GM21367 (cell line): Measurements from ENCODE around the gene NDUFC2.
"Not testable (repeated sequence)": the region's sequence is repeated elsewhere in the genome, so short reads cannot be mapped to it uniquely, and the experiment has no call there.

ENCODE experiments used
- ATAC-seq: cut with Tn5 transposase; IDR thresholded peaks from one replicate; pipeline ENCODE4 v1.9.1; 2021; ENCODE audit not compliant: unreplicated experiment

The NDUFC2 gene

GRCh38 chr11:78032090-78032489 lies 47.6 kb downstream of the NDUFC2 start:
- ATAC-seq: no peak

- ATAC-seq: no peak
These were observed 48.0 kb downstream of the NDUFC2 start for GRCh38 chr11:78031629-78032028.

GRCh38 chr11:78030429-78031325 lies 49.0 kb downstream of the NDUFC2 start:
- no peak for ATAC-seq

- not testable (repeated sequence) for ATAC-seq
These were observed 51.2 kb downstream of the NDUFC2 start for GRCh38 chr11:78028423-78028822.

GRCh38 chr11:78027759-78028158 lies 51.9 kb downstream of the NDUFC2 start:
- no peak for ATAC-seq

- no peak for ATAC-seq
These were observed 54.3 kb downstream of the NDUFC2 start for GRCh38 chr11:78025378-78025777.

GRCh38 chr11:78023426-78023825 lies 56.2 kb downstream of the NDUFC2 start:
- no peak for ATAC-seq

- no peak for ATAC-seq
These were observed 57.0 kb downstream of the NDUFC2 start, which contains the start of gene KCTD14 for GRCh38 chr11:78022397-78023396. TSS of gene KCTD14 (minus strand) at chr11:78023276. CDS start at chr11:78023249, 27 bp downstream.

GRCh38 chr11:78021611-78022010 lies 58.1 kb downstream of the NDUFC2 start:
- no peak for ATAC-seq

- no peak for ATAC-seq
These were observed 59.4 kb downstream of the NDUFC2 start for GRCh38 chr11:78020246-78020645.

- ATAC-seq: no peak
These were observed 59.9 kb downstream of the NDUFC2 start for GRCh38 chr11:78019808-78020207.
